ENCODE measurements around the gene RXFP4.
A peak's percentile ranks its signal among the peaks of the same experiment; 100 is the strongest.

The RXFP4 gene

GRCh38 chr1:155911156-155912055, 30.0 kb upstream of the RXFP4 start, which contains the start of gene RIT1:
Gene RIT1, minus strand, starts transcription at chr1:155911349. Its CDS starts 588 bp downstream, at chr1:155910761.
- peaks cover 45 to 74% (median 46%) of the 10 kb centered on the region in 3 donors for H3K36me3 ChIP-seq
- H3K9me3 ChIP-seq, result no peaks in the 10 kb centered on the region
- intact Hi-C loops (cut with DNase I; ENCODE audit: low total_unique reads), result no loop called here
- H3K4me1 ChIP-seq, result peaks cover 0 to 43% (median 14%) of the 10 kb centered on the region in 4 donors
- peak within 1 kb of the TSS; percentile 96 for H3K27ac ChIP-seq
- peak; percentile 89 to 94 for DNase-seq
- peak; percentile 24 to 47 for TF ChIP-seq CTCF (IDR thresholded peaks at IDR 0.05)
- peak within 1 kb of the TSS; percentile 79 to 86 for H3K4me3 ChIP-seq
- no peaks in the 10 kb centered on the region for H3K27me3 ChIP-seq

- intact Hi-C loops (cut with DNase I; ENCODE audit: low total_unique reads), result no loop called here
- no peak for DNase-seq
- Histone ChIP-seq H3K9me3 (no peaks in the 10 kb centered on the region), H3K27ac (peak overlapping the region; percentile 96), H3K27me3 (no peaks in the 10 kb centered on the region), H3K36me3 (peaks cover 47 to 74% (median 52%) of the 10 kb centered on the region in 3 donors), H3K4me3 (peak overlapping the region in 1 of 2 donors; percentile 79), H3K4me1 (peaks cover 0 to 43% (median 14%) of the 10 kb centered on the region in 4 donors)
- TF ChIP-seq CTCF (IDR thresholded peaks at IDR 0.05), result no peak
Observed at GRCh38 chr1:155912056-155912536, 29.3 kb upstream of the RXFP4 start.

GRCh38 chr1:155913969-155914757, 27.3 kb upstream of the RXFP4 start:
- no peak for DNase-seq
- H3K27ac ChIP-seq, result peak overlapping the region in 1 of 2 donors; percentile 20
- no peak overlapping the region for H3K4me3 ChIP-seq
- peaks cover 0 to 36% (median 14%) of the 10 kb centered on the region in 4 donors for H3K4me1 ChIP-seq
- H3K27me3 ChIP-seq, result no peaks in the 10 kb centered on the region
- peaks cover 55 to 74% (median 57%) of the 10 kb centered on the region in 3 donors for H3K36me3 ChIP-seq
- no peaks in the 10 kb centered on the region for H3K9me3 ChIP-seq
- intact Hi-C loops (cut with DNase I; ENCODE audit: low total_unique reads), result no loop called here
- TF ChIP-seq CTCF (IDR thresholded peaks at IDR 0.05), result no peak

GRCh38 chr1:155918660-155919059, 22.8 kb upstream of the RXFP4 start:
- peaks cover 92 to 100% (median 93%) of the 10 kb centered on the region in 3 donors for H3K36me3 ChIP-seq
- intact Hi-C loops (cut with DNase I; ENCODE audit: low total_unique reads), result no loop called here

More at GRCh38 chr1:155918660-155919059, 22.8 kb upstream of the RXFP4 start:
- H3K4me1 ChIP-seq, result peaks cover 0 to 7% (median 1%) of the 10 kb centered on the region in 4 donors
- no peaks in the 10 kb centered on the region for H3K27me3 ChIP-seq
- no peak for DNase-seq
- H3K27ac ChIP-seq, result no peak overlapping the region
- TF ChIP-seq CTCF (IDR thresholded peaks at IDR 0.05), result no peak
- H3K9me3 ChIP-seq, result no peaks in the 10 kb centered on the region
- no peak overlapping the region for H3K4me3 ChIP-seq

All from tibial artery (tissue), 4 donors.